Common myeloid progenitor, CD34-positive (primary cell): Measurements from ENCODE around the gene DHX9.

Source experiments
- CTCF ChIA-PET: fragments of 350-600 bp; sonication (Branson Sonifier 250); formaldehyde crosslinking; loops from one replicate; lab custom pipeline; 2021; ENCODE audit warnings: antibody characterized with exemption; lab: Charles Lee
- POLR2A ChIA-PET: fragments of 350-600 bp; sonication (Branson Sonifier 250); formaldehyde crosslinking; loops from one replicate; lab custom pipeline; 2021; ENCODE audit warnings: antibody characterized with exemption; lab: Charles Lee
- DNase-seq, 3 donors: peaks; one replicate each; pipeline versions ENCODE4 v3.0.0 to v3.0.0-alpha.2; 2013
- H3K27ac ChIP-seq, 2 experiments: 1 replicate in 1 of 2; 2 replicates in 1 of 2; pipeline ENCODE4 v1.7.0; 2013; ENCODE audit warnings: inconsistent platforms in 2 of 2, low read length in 2 of 2, mild to moderate bottlenecking in 2 of 2, low read depth in 1 of 2, moderate library complexity in 1 of 2; ENCODE audit not compliant: severe bottlenecking in 2 of 2, insufficient read depth in 1 of 2, poor library complexity in 1 of 2
- H3K27me3 ChIP-seq, 5 experiments: replicated peaks in 2 of 5; 1 replicate in 3 of 5; 2 replicates in 2 of 5; pipeline versions ENCODE4 v1.6.1 to v1.7.0; 2013; ENCODE audit warnings: low read length in 4 of 5, mild to moderate bottlenecking in 2 of 5, moderate library complexity in 2 of 5, inconsistent platforms in 1 of 5; ENCODE audit not compliant: insufficient read depth in 5 of 5, control insufficient read depth in 4 of 5
- H3K36me3 ChIP-seq, 4 experiments: 1 replicate in 2 of 4; 2 replicates in 2 of 4; pipeline versions ENCODE4 v1.6.1 to v1.7.0; 2013; ENCODE audit warnings: low read length in 3 of 4, control low read depth in 1 of 4, mild to moderate bottlenecking in 1 of 4; ENCODE audit not compliant: control insufficient read depth in 4 of 4, insufficient read depth in 4 of 4
- H3K4me1 ChIP-seq, 4 experiments: 1 replicate in 3 of 4; 2 replicates in 1 of 4; pipeline versions ENCODE4 v1.6.1 to v1.7.1; 2013; ENCODE audit warnings: low read length in 3 of 4, mild to moderate bottlenecking in 3 of 4, control low read depth in 1 of 4, inconsistent platforms in 1 of 4, moderate library complexity in 1 of 4; ENCODE audit not compliant: control insufficient read depth in 4 of 4, insufficient read depth in 4 of 4; ENCODE audit errors: control extremely low read depth in 1 of 4
- H3K4me3 ChIP-seq, 7 experiments: 1 replicate in 4 of 7; 2 replicates in 3 of 7; pipeline versions ENCODE4 v1.5.1 to v1.7.0; 2013; ENCODE audit warnings: mild to moderate bottlenecking in 7 of 7, low read length in 6 of 7, moderate library complexity in 6 of 7, inconsistent platforms in 2 of 7, low read depth in 2 of 7, control low read depth in 1 of 7; ENCODE audit not compliant: insufficient read depth in 4 of 7, control insufficient read depth in 1 of 7; ENCODE audit errors: extremely low read depth in 1 of 7
- H3K9me3 ChIP-seq, 5 experiments: 1 replicate in 4 of 5; 2 replicates in 1 of 5; pipeline versions ENCODE4 v1.6.1 to v1.7.1; 2013; ENCODE audit warnings: low read length in 4 of 5, mild to moderate bottlenecking in 2 of 5, inconsistent platforms in 1 of 5, low read depth in 1 of 5, moderate library complexity in 1 of 5; ENCODE audit not compliant: control insufficient read depth in 4 of 5, insufficient read depth in 2 of 5; ENCODE audit errors: control extremely low read depth in 1 of 5
- WGBS: methylation state at CpG from one replicate; pipeline ENCODE4 v1.1.5; 2013; ENCODE audit not compliant: insufficient coverage; 5-methylcytosine and 5-hydroxymethylcytosine counted together

Gene DHX9

DNA sequence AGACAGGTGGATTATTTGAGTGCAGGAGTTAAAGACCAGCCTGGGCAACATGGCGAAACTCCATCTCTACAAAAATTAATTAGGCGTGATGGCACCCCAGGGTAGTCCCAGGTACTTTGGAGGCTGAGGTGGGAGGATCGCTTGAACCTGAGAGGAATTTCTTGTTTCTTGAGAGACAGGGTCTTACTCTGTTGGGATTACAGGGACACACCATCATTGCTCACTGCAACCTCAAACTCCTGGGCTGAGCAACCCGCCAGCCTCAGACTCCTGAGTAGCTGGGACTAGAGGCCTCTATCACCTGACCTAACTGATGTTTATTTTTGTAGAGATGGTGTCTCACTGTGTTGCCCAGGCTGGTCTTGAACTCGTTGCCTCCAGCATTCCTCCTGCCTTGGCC is 24.8 kb downstream of the DHX9 start:
- Histone ChIP-seq H3K27ac (no peak overlapping the region), H3K27me3 (no peaks in the 10 kb centered on the region), H3K4me3 (no peak overlapping the region), H3K4me1 (no peaks in the 10 kb centered on the region), H3K36me3 (peaks cover 31 to 93% (median 71%) of the 10 kb centered on the region in 4 experiments), H3K9me3 (no peaks in the 10 kb centered on the region)
- ChIA-PET CTCF (no interaction called here), POLR2A (no interaction called here)
- no peak for DNase-seq
- 100% methylated on average over 3 of the region's 5 CpGs for WGBS

DNA sequence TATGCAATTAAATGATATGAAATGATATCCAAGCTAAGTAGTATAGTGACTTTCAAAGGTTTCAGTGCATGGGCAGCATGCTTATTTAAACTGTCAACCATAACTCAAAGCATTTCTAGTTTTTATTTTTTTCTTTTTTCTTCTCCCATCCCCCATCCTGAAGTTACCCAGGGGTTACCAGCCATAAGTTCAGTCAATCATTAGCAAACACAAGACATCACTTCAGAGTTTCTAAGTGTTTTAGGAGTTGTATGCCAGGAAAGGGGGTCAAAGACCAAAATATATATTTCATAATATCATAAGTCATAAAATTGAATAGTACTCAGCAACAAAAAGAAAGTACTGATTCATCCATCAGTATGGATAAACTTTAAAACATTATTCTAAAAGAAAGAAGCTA is 28.7 kb downstream of the DHX9 start:
- Histone ChIP-seq H3K4me1 (no peaks in the 10 kb centered on the region), H3K36me3 (peaks cover 24 to 93% (median 71%) of the 10 kb centered on the region in 4 experiments), H3K27me3 (no peaks in the 10 kb centered on the region), H3K9me3 (no peaks in the 10 kb centered on the region), H3K4me3 (no peak overlapping the region), H3K27ac (no peak overlapping the region)
- POLR2A ChIA-PET: no interaction called here
- CTCF ChIA-PET: interaction anchor here (1.6 to 1.9 kb wide), 3 partner anchors 17 to 25 kb away, joined by 3 to 5 read pairs (median 4); no protein-coding TSS in a partner anchor
- no peak for DNase-seq

DNA sequence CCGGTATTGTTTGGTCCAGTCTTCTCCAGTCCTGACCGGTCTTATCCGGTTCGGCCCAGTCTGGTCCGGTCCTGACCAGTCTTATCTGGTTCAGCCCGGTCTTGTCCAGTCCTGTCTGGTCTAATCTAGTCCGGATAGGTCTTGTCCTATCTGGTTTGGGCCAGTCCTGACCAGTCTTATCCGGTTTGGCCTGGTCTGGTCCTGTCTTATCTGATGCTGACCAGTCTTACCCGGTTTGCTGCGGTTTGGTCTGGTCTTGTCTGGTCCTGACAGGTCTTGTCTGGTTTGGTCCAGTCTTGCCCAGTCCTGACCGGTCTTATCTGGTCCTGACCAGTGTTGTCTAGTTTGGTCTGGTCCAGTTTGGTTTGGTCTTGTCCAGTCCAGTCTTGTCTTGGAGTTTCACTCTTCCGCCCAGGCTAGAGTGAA is 30.1 kb downstream of the DHX9 start:
- Histone ChIP-seq H3K4me1 (no peaks in the 10 kb centered on the region), H3K9me3 (no peaks in the 10 kb centered on the region), H3K36me3 (peaks cover 30 to 93% (median 75%) of the 10 kb centered on the region in 4 experiments), H3K4me3 (no peak overlapping the region), H3K27me3 (no peaks in the 10 kb centered on the region), H3K27ac (peak overlapping the region in 1 of 2 experiments; percentile 18)
- no peak for DNase-seq
- ChIA-PET CTCF (interaction anchor here (1.3 to 1.9 kb wide), 3 partner anchors 14 to 21 kb away, joined by 3 to 5 read pairs (median 4); no protein-coding TSS in a partner anchor), POLR2A (no interaction called here)
- WGBS: 98% methylated on average over 12 of the region's 12 CpGs

DNA sequence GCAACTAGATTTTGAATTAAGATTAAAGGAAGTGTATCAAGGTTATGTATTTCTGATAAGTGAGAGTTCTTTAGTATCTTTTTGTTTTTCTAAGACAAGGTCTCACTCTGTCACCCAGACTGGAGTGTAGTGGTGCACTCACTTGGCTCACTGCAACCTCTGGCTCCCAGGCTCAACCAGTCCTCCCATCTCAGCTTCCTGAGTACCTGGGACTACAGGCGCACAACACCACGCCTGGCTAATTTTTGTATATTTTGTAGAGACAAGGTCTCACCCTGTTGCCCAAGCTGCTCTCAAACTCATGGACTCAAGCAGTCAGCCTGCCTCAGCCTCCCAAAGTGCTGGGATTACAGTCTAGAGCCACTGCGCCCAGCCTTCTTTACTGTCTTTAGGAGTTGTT is 33.7 kb downstream of the DHX9 start:
- H3K27ac ChIP-seq: no peak overlapping the region
- DNase-seq: no peak
- CTCF ChIA-PET: interaction anchor here (0.6 kb wide), 1 partner anchor 10 kb away, joined by 3 read pairs; no protein-coding TSS in a partner anchor
- peaks cover 32 to 96% (median 81%) of the 10 kb centered on the region in 4 experiments for H3K36me3 ChIP-seq
- no peaks in the 10 kb centered on the region for H3K27me3 ChIP-seq
- POLR2A ChIA-PET: no interaction called here
- H3K4me3 ChIP-seq: no peak overlapping the region
- WGBS: 100% methylated on average over 1 of the region's 3 CpGs
- H3K4me1 ChIP-seq: no peaks in the 10 kb centered on the region
- no peaks in the 10 kb centered on the region for H3K9me3 ChIP-seq

DNA sequence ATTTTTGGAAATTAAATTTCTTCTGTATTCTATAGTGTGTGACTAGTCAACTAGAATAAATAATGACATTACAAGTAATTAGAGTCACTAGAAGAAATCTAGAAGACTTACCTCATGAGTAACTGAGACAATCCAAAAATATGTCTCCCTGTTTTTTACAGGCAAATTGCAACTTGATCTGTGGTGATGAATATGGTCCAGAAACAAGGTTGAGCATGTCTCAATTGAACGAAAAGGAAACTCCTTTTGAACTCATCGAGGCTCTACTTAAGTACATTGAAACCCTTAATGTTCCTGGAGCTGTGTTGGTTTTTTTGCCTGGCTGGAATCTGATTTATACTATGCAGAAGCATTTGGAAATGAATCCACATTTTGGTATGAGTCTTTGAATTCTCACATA is 36.7 kb downstream of the DHX9 start:
- WGBS: no CpG with 5 or more reads among the region's 2 CpGs
- Histone ChIP-seq H3K27me3 (no peaks in the 10 kb centered on the region), H3K36me3 (peaks cover 40 to 99% (median 85%) of the 10 kb centered on the region in 4 experiments), H3K9me3 (no peaks in the 10 kb centered on the region), H3K27ac (no peak overlapping the region), H3K4me1 (no peaks in the 10 kb centered on the region), H3K4me3 (no peak overlapping the region)
- no peak for DNase-seq
- POLR2A ChIA-PET: no interaction called here
- CTCF ChIA-PET: interaction anchor here (0.6 kb wide), 1 partner anchor 33 kb away, joined by 6 read pairs; no protein-coding TSS in a partner anchor

DNA sequence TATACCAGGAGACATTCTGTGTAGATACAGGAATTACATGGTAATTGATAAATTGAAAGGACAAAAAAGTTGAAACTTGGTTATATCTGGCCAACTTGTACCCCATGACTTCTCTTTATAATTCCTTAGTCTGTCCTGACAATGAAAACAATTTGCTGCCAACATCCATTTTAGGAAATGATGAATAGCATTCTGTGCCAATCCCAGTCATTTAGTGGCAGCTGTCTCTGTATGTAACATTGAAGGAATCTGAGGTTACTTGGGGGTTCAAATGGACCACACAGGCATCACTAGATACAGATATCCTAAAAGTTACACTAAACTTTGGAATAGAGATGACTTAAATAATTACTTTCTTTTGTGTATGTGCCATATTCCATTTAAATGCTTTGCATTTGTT is 38.2 kb downstream of the DHX9 start:
- H3K36me3 ChIP-seq: peaks cover 51 to 99% (median 87%) of the 10 kb centered on the region in 4 experiments
- POLR2A ChIA-PET: no interaction called here
- H3K4me3 ChIP-seq: no peak overlapping the region

DNA sequence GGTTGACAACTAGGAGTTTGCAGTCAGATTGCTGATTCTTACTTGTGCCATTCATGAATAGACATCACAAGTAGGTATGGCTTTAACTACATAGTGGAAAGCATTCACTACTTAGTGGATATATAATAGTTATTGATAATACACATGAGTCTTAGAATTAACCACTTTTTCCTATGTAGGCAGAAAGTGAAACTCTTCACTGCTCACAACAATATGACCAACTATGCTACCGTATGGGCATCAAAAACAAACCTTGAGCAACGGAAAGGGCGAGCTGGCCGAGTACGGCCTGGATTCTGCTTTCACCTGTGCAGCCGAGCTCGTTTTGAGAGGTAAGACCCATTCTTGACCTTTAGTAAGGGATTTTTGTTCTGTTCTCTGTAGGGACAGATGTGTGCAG is 38.7 kb downstream of the DHX9 start:
- Histone ChIP-seq H3K27me3 (no peaks in the 10 kb centered on the region), H3K4me1 (no peaks in the 10 kb centered on the region), H3K9me3 (no peaks in the 10 kb centered on the region), H3K36me3 (peaks cover 51 to 98% (median 88%) of the 10 kb centered on the region in 4 experiments), H3K4me3 (no peak overlapping the region), H3K27ac (no peak overlapping the region)
- POLR2A ChIA-PET: no interaction called here
- no peak for DNase-seq
- 98% methylated on average over 7 of the region's 7 CpGs for WGBS
- CTCF ChIA-PET: interaction anchor here (1.5 kb wide), 1 partner anchor 13 kb away, joined by 3 read pairs; no protein-coding TSS in a partner anchor

More for the DNA sequence above, 38.2 kb downstream of the DHX9 start:
- no peaks in the 10 kb centered on the region for H3K27me3 ChIP-seq
- no peaks in the 10 kb centered on the region for H3K4me1 ChIP-seq
- no peak for DNase-seq
- CTCF ChIA-PET: interaction anchor here (1.5 kb wide), 1 partner anchor 12 kb away, joined by 3 read pairs; no protein-coding TSS in a partner anchor
- H3K27ac ChIP-seq: no peak overlapping the region
- H3K9me3 ChIP-seq: no peaks in the 10 kb centered on the region
